GM13976 (cell line): ENCODE measurements around the gene RALGAPB.
"Not testable (repeated sequence)": the region's sequence is repeated elsewhere in the genome, so short reads cannot be mapped to it uniquely, and the experiment has no call there.

Source experiments
- DNase-seq: peaks from one replicate; pipeline ENCODE4 v3.0.0; 2012; ENCODE audit warnings: low spot score
- CTCF ChIP-seq: IDR thresholded peaks from 2 replicates; pipeline ENCODE4 v1.5.1; 2012; ENCODE audit warnings: borderline replicate concordance, mild to moderate bottlenecking; ENCODE audit not compliant: insufficient read depth; ENCODE audit errors: extremely low read depth, missing control alignments, control extremely low read depth
- in situ Hi-C: fragments of 300-500 bp; cut with MboI; formaldehyde crosslinking; loops from one replicate; pipeline ENCODE4 v1.12.0; 2022; ENCODE audit warnings: low sequenced_read_pairs, mixed read lengths, inconsistent platforms; ENCODE audit not compliant: unreplicated experiment

The RALGAPB gene

GRCh38 chr20:38429301-38429700 lies 43.3 kb upstream of the RALGAPB start:
- no peak for DNase-seq
- in situ Hi-C loops: no loop called here
- no peak for TF ChIP-seq CTCF

DNA sequence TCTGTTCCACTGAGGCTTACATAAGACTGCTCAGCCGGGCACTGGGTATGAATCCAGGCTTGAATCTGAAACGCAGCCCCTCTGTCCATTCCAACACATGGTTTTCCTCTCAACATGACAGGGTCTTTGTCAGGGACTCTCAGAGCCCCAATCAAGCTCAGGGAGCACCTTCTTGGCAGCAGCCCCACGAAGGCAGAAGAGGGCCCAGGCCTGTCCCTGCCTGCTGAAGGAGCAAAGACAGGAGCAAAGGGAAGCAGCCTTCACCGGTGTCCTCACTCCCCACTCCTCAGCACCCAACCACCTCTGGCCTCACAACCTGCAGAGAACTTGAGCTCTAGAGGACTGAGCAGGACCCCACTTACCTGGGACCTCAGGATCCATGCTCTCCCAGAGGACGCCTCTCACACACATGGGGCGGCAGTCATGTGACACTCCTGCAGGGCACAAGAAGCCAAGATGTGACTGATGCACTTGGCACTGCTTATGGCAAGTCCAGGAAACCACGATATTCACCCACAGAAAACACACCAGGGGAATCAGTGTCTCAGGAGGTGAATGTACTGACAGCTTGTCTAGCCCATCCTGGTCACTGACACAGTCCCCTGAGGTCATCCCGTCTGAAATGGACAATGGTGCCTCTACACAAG lies 41.8 kb upstream of the RALGAPB start:
- TF ChIP-seq CTCF: no peak
- DNase-seq: no peak
- in situ Hi-C loops: no loop called here

DNA sequence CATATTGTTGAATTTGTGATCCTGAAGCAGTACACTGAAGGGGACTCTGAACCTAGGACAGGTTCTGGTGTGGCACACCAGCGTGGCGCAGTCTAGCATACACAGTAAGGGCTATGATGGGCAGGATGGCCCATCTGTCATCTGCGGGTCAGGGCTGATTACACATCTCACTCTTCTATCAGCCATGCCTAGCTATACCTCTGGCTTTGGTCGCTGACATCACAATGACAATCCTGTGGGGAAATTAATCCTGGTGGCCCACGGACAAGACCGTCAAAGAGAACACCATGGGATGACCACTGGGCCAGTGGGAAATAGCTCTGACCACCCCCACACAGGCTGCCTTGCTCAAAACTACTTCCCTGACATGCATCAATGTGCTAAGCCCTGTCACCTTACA lies 40.4 kb upstream of the RALGAPB start:
- TF ChIP-seq CTCF: no peak
- in situ Hi-C loops: no loop called here
- no peak for DNase-seq

DNA sequence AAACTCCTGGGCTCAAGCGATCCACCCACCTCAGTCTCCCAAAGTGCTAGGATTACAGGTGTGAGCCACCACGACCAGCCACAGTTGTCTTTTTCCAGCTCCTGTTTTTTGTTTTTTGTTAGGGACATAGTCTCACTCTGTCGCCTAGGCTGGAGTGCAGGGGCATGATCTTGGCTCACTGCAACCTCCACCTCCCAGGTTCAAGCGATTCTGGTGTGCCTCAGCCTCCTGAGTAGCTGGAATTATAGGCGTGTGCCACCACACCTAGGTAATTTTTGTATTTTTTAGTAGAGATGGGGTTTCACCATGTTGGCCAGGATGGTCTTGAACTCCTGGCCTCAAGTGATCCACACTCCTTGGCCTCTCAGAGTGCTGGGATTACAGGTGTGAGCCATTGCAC lies 39.8 kb upstream of the RALGAPB start:
- DNase-seq, in situ Hi-C loops: not testable (repeated sequence)

GRCh38 chr20:38433304-38433972 lies 39.2 kb upstream of the RALGAPB start:
- DNase-seq: no peak
- in situ Hi-C loops: no loop called here
- no peak for TF ChIP-seq CTCF

DNA sequence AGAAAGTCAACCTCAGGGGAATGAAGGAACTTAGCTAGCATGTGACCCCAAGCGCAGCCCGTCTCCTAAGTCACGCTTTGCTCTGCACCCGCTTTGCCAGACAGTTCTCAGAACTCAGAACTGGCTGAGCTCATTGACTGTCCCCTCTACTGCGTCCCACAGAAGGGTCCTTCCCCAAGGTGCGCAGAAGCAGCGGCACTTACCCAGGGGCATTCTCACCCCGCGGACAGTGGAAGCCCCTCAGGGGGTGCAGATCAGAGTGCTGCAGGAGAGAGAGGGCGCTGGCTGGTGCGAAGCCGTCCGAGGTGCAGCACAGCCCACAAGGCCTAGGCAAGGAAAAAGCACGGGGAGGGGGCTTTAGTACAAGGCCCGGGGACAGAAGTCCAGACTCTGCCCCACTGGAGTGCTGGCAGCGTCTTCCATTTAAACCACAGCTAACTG lies 38.3 kb upstream of the RALGAPB start:
- in situ Hi-C loops: no loop called here
- no peak for DNase-seq

More for the DNA sequence above, 38.3 kb upstream of the RALGAPB start:
- TF ChIP-seq CTCF: no peak
